Smooth muscle cell (in vitro differentiated cells): ENCODE results near the gene TCF7L2. TPM values are rescaled to one million over a fixed set of nuclear protein-coding genes. Genes with fewer than 3 reads are reported as not detected.

Source experiments
- DNase-seq: peaks from one replicate; lab custom pipeline; 2025; ENCODE audit not compliant: unreplicated experiment; lab: John Stamatoyannopoulos, UW
- H2AFZ ChIP-seq: fragments of 200-600 bp; sonication (generic); 2 replicates; pipeline ENCODE4 v1.6.0; 2016; ENCODE audit warnings: antibody characterized with exemption, low read depth, mild to moderate bottlenecking
- H3F3A ChIP-seq: fragments of 200-600 bp; sonication (generic); 2 replicates; pipeline ENCODE4 v1.6.0; 2017; ENCODE audit warnings: antibody characterized with exemption, low read depth
- H3K27ac ChIP-seq: fragments of 200-600 bp; sonication (generic); 2 replicates; pipeline ENCODE4 v1.5.1; 2016; ENCODE audit warnings: low read depth, mild to moderate bottlenecking
- H3K27me3 ChIP-seq: fragments of 200-600 bp; sonication (generic); 2 replicates; pipeline ENCODE4 v1.6.1; 2016; ENCODE audit warnings: low read depth, mild to moderate bottlenecking
- H3K36me3 ChIP-seq: fragments of 200-600 bp; sonication (generic); 2 replicates; pipeline ENCODE4 v1.5.1; 2016; ENCODE audit warnings: low read depth
- H3K4me1 ChIP-seq: fragments of 200-600 bp; sonication (generic); 2 replicates; pipeline ENCODE4 v1.5.1; 2016; ENCODE audit warnings: low read depth
- H3K4me2 ChIP-seq: fragments of 200-600 bp; sonication (generic); 2 replicates; pipeline ENCODE4 v1.6.0; 2016; ENCODE audit warnings: mild to moderate bottlenecking
- H3K4me3 ChIP-seq: fragments of 200-600 bp; sonication (generic); 2 replicates; pipeline ENCODE4 v1.5.1; 2016; ENCODE audit warnings: mild to moderate bottlenecking
- H3K79me2 ChIP-seq: fragments of 200-600 bp; sonication (generic); 2 replicates; pipeline ENCODE4 v1.6.0; 2016; ENCODE audit warnings: low read depth, mild to moderate bottlenecking
- H3K9ac ChIP-seq: fragments of 200-600 bp; sonication (generic); 2 replicates; pipeline ENCODE4 v1.6.0; 2016; ENCODE audit warnings: low read depth
- H3K9me3 ChIP-seq: fragments of 200-600 bp; sonication (generic); replicated peaks from 2 replicates; pipeline ENCODE4 v1.5.1; 2016; ENCODE audit warnings: low read depth
- H4K20me1 ChIP-seq: fragments of 200-600 bp; sonication (generic); 2 replicates; pipeline ENCODE4 v1.6.0; 2016; ENCODE audit warnings: low read depth
- WGBS: methylation state at CpG from one replicate; pipeline ENCODE4 v1.1.7; 2016; ENCODE audit warnings: low lambda C conversion rate; 5-methylcytosine and 5-hydroxymethylcytosine counted together
- polyA plus RNA-seq: library from polyadenylated mRNA; unstranded; fragments of >200 nt; fragmentation: Nextera tagmentation; extraction: Ambion mirVana; gene quantifications from 2 replicates; pipeline ENCODE4 v1.2.1, GENCODE V29; 2016
- total RNA-seq: library from RNA; depleted of rRNA; stranded (reverse); fragments of >200 nt; gene quantifications from 2 replicates; pipeline ENCODE4 v1.2.3, GENCODE V29; 2014
- TF ChIP-seq, protein P1 (sequence below): fragments of 200-600 bp; sonication (generic); IDR thresholded peaks from 2 replicates; pipeline ENCODE4 v1.5.1; 2017; ENCODE audit warnings: borderline replicate concordance, mild to moderate bottlenecking, antibody characterized with exemption; ENCODE audit not compliant: insufficient read depth, poor library complexity, severe bottlenecking

Gene TCF7L2
- total and polyA plus RNA-seq, 2 experiments from 2014 or later = 14.6 to 17.7 TPM

DNA sequence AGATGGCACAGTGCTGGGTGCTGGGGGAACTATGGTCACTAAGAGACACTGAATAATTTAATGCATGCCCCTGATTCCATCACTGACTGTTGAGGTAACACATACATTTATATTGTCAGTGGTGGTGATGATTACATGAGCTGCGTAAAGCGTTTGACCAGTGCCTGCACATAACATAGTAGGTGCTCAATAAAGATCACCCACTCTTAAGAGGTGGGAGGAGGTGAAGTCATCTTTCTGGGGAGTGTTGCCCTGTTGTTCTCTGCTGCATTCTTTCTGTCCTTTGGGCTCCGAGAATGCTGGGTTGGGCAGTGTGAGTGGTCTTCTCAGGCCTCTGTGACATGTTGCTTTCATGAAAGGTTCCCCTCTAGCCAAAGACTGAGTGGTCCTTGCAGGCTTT, 68.0 kb downstream of the TCF7L2 start:
- peaks cover 9% of the 10 kb centered on the region for H3F3A ChIP-seq
- H3K79me2 ChIP-seq = peaks cover 100% of the 10 kb centered on the region
- no peaks in the 10 kb centered on the region for H3K27me3 ChIP-seq
- DNase-seq = no peak
- H3K9me3 ChIP-seq = no peaks in the 10 kb centered on the region
- H3K36me3 ChIP-seq = no peaks in the 10 kb centered on the region
- 85% methylated on average over 3 of the region's 3 CpGs for WGBS
- H3K4me3 ChIP-seq = no peak overlapping the region
- TF ChIP-seq, protein P1, sequence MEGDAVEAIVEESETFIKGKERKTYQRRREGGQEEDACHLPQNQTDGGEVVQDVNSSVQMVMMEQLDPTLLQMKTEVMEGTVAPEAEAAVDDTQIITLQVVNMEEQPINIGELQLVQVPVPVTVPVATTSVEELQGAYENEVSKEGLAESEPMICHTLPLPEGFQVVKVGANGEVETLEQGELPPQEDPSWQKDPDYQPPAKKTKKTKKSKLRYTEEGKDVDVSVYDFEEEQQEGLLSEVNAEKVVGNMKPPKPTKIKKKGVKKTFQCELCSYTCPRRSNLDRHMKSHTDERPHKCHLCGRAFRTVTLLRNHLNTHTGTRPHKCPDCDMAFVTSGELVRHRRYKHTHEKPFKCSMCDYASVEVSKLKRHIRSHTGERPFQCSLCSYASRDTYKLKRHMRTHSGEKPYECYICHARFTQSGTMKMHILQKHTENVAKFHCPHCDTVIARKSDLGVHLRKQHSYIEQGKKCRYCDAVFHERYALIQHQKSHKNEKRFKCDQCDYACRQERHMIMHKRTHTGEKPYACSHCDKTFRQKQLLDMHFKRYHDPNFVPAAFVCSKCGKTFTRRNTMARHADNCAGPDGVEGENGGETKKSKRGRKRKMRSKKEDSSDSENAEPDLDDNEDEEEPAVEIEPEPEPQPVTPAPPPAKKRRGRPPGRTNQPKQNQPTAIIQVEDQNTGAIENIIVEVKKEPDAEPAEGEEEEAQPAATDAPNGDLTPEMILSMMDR = no peak
- peaks cover 38% of the 10 kb centered on the region for H3K4me1 ChIP-seq
- H2AFZ ChIP-seq = no peak overlapping the region
- no peak overlapping the region for H3K27ac ChIP-seq
- H3K9ac ChIP-seq = no peak overlapping the region
- peaks cover 100% of the 10 kb centered on the region for H4K20me1 ChIP-seq
- H3K4me2 ChIP-seq = no peak overlapping the region

DNA sequence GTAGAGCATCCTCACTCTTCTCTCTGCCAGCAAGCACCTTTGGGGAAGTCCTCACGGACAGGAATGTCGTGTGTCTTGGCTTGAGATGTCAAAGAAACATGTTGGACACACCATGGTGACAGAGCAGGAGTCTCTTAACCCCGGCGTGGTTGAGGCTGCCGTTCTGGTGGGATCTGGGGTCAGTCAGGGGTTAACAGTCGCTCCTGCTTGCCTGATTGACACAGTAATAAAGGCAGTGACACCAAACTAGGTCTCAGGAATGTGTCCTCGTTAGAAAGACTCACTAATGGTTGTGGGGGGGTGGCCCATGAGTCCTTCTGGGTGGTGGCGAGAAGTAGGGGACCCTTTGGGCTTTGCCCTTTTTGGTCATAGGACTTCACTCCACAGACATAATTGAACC, 69.0 kb downstream of the TCF7L2 start:
- peaks cover 100% of the 10 kb centered on the region for H3K79me2 ChIP-seq
- H3K27me3 ChIP-seq = no peaks in the 10 kb centered on the region
- TF ChIP-seq, protein P1 = no peak
- H3K4me2 ChIP-seq = no peak overlapping the region
- H3K4me1 ChIP-seq = peaks cover 38% of the 10 kb centered on the region
- H2AFZ ChIP-seq = no peak overlapping the region
- H3K36me3 ChIP-seq = no peaks in the 10 kb centered on the region
- 75% methylated on average over 8 of the region's 8 CpGs for WGBS
- H3K9me3 ChIP-seq = no peaks in the 10 kb centered on the region
- DNase-seq = no peak
- H4K20me1 ChIP-seq = peaks cover 100% of the 10 kb centered on the region
- H3F3A ChIP-seq = peaks cover 9% of the 10 kb centered on the region
- no peak overlapping the region for H3K27ac ChIP-seq
- no peak overlapping the region for H3K9ac ChIP-seq
- H3K4me3 ChIP-seq = no peak overlapping the region

DNA sequence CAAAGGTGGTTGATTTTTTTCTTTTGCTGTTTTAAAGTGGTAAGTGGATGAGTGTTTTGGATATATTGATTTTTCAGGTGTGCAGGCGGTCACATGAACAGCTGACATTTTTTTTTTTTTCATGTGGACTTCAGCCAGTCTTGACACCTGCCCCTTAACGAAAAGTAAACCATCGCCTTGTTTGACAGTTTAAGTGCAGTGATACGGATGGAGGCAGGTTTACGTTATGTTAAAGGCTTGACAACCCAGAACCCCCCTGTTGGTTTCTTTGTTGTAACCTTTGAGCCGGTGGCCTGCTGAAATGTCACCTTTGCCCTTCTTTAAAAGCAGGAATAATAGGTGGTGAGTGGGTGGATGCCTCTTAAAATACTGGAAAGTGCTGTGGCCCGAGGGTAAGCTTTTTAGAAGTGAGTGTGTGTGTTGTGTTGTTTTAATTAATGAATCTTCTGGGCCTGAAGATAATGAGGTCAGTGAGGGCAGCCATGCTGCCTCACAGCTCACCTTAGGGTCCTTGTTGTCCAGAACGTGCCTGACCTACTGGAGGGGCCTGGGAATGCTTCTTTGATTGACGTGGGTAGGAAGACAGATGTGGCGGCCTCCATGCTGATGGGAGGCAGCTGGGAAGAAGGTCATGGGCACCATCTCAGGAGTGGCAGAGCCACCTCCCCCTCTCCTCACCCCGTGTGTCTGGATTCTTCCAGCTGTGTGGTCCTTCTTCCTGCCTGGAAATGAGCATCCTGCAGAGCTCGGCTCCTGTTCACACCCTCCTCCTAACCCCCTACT, 69.8 kb downstream of the TCF7L2 start:
- H3K9ac ChIP-seq = no peak overlapping the region
- H3K4me3 ChIP-seq = no peak overlapping the region
- H2AFZ ChIP-seq = no peak overlapping the region
- no peaks in the 10 kb centered on the region for H3K36me3 ChIP-seq
- H3F3A ChIP-seq = peaks cover 9% of the 10 kb centered on the region
- H3K4me2 ChIP-seq = no peak overlapping the region
- 59% methylated on average over 12 of the region's 12 CpGs for WGBS
- H4K20me1 ChIP-seq = peaks cover 100% of the 10 kb centered on the region
- no peak overlapping the region for H3K27ac ChIP-seq
- H3K9me3 ChIP-seq = no peaks in the 10 kb centered on the region
- TF ChIP-seq, protein P1 = no peak
- peaks cover 38% of the 10 kb centered on the region for H3K4me1 ChIP-seq
- peaks cover 100% of the 10 kb centered on the region for H3K79me2 ChIP-seq
- no peaks in the 10 kb centered on the region for H3K27me3 ChIP-seq
- DNase-seq = no peak

DNA sequence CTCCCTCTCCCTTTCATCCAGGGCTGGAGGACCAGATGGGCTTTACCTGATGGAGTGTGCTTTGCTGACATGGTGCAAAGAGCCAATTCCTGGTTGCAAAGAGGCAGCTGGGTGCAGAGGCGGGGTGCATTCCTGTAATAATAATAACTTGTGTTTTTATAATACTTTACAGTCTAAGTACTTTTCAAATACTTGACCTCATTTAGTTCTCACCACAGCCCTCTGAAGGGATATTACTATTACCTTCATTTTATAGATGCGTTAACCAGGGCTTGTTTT, 70.4 kb downstream of the TCF7L2 start:
- 96% methylated on average over 2 of the region's 2 CpGs for WGBS
- H2AFZ ChIP-seq = no peak overlapping the region
- peaks cover 100% of the 10 kb centered on the region for H4K20me1 ChIP-seq
- H3K79me2 ChIP-seq = peaks cover 100% of the 10 kb centered on the region
- TF ChIP-seq, protein P1 = no peak
- peaks cover 9% of the 10 kb centered on the region for H3F3A ChIP-seq
- H3K4me1 ChIP-seq = peaks cover 38% of the 10 kb centered on the region
- no peaks in the 10 kb centered on the region for H3K9me3 ChIP-seq
- no peak overlapping the region for H3K4me2 ChIP-seq
- no peak overlapping the region for H3K27ac ChIP-seq
- H3K9ac ChIP-seq = no peak overlapping the region
- no peak overlapping the region for H3K4me3 ChIP-seq
- no peaks in the 10 kb centered on the region for H3K27me3 ChIP-seq
- DNase-seq = no peak
- no peaks in the 10 kb centered on the region for H3K36me3 ChIP-seq
